Measurements from ENCODE around the gene LRRC14B.

Gene LRRC14B

GRCh38 chr5:199950-200645 lies 8.8 kb downstream of the LRRC14B start:
- no peak for DNase-seq (ENCODE audit: low read depth in 1 of 2, low spot score in 1 of 2)
- H3K27ac ChIP-seq (replicated peaks), result no peak overlapping the region
- no peaks in the 10 kb centered on the region for H3K27me3 ChIP-seq (ENCODE audit: insufficient read depth, poor library complexity, severe bottlenecking)
- H3K4me3 ChIP-seq (replicated peaks; ENCODE audit: insufficient read depth, low read length), result no peak overlapping the region
- TF ChIP-seq GABPA (IDR thresholded peaks at IDR 0.05; ENCODE audit: low read depth) (no peak), REST (IDR thresholded peaks at IDR 0.05; ENCODE audit: insufficient replicate concordance, low read depth) (no peak), POLR2AphosphoS5 (IDR thresholded peaks at IDR 0.05; ENCODE audit: low read depth) (no peak), SPI1 (IDR thresholded peaks at IDR 0.05; ENCODE audit: borderline replicate concordance, low read depth) (no peak), CTCF (IDR thresholded peaks at IDR 0.05; ENCODE audit: insufficient read depth, low read length) (no peak)

GRCh38 chr5:200985-201384 lies 9.7 kb downstream of the LRRC14B start:
- no peak overlapping the region for H3K4me3 ChIP-seq (replicated peaks; ENCODE audit: insufficient read depth, low read length)
- TF ChIP-seq SPI1 (IDR thresholded peaks at IDR 0.05; ENCODE audit: borderline replicate concordance, low read depth) (no peak), CTCF (IDR thresholded peaks at IDR 0.05; ENCODE audit: insufficient read depth, low read length) (no peak), GABPA (IDR thresholded peaks at IDR 0.05; ENCODE audit: low read depth) (no peak), REST (IDR thresholded peaks at IDR 0.05; ENCODE audit: insufficient replicate concordance, low read depth) (no peak), POLR2AphosphoS5 (IDR thresholded peaks at IDR 0.05; ENCODE audit: low read depth) (no peak)
- no peaks in the 10 kb centered on the region for H3K27me3 ChIP-seq (ENCODE audit: insufficient read depth, poor library complexity, severe bottlenecking)
- no peak overlapping the region for H3K27ac ChIP-seq (replicated peaks)
- no peak for DNase-seq (ENCODE audit: low read depth in 1 of 2, low spot score in 1 of 2)

- no peak for TF ChIP-seq POLR2AphosphoS5 (IDR thresholded peaks at IDR 0.05; ENCODE audit: low read depth)
- no peak for TF ChIP-seq REST (IDR thresholded peaks at IDR 0.05; ENCODE audit: insufficient replicate concordance, low read depth)
- TF ChIP-seq CTCF (IDR thresholded peaks at IDR 0.05; ENCODE audit: insufficient read depth, low read length), result no peak
- no peak for TF ChIP-seq GABPA (IDR thresholded peaks at IDR 0.05; ENCODE audit: low read depth)
- no peak for TF ChIP-seq SPI1 (IDR thresholded peaks at IDR 0.05; ENCODE audit: borderline replicate concordance, low read depth)
- DNase-seq (ENCODE audit: low read depth in 1 of 2, low spot score in 1 of 2), result no peak
- Histone ChIP-seq H3K27ac (replicated peaks) (no peak overlapping the region), H3K27me3 (ENCODE audit: insufficient read depth, poor library complexity, severe bottlenecking) (no peaks in the 10 kb centered on the region), H3K4me3 (replicated peaks; ENCODE audit: insufficient read depth, low read length) (no peak overlapping the region)
Measured at GRCh38 chr5:201672-202071, 10.4 kb downstream of the LRRC14B start.

Measured in HL-60 (cell line).